HepG2 (cell line): ENCODE results near the gene ZBTB1. TPM values are rescaled to one million over a fixed set of nuclear protein-coding genes. Genes with fewer than 3 reads are reported as not detected.

ENCODE experiments used
- CENPT ChIP-seq: sonication (generic); formaldehyde crosslinking; IDR thresholded peaks from 2 replicates; pipeline ENCODE4 v1.8.0; 2022; ENCODE audit warnings: low read depth, mild to moderate bottlenecking, moderate library complexity, missing genetic modification reagents
- HOXA3 ChIP-seq: sonication (generic); formaldehyde crosslinking; IDR thresholded peaks from 2 replicates; pipeline ENCODE4 v1.5.0; 2020; ENCODE audit warnings: missing genetic modification reagents
- RFXAP ChIP-seq: sonication (generic); formaldehyde crosslinking; IDR thresholded peaks from 2 replicates; pipeline ENCODE4 v1.4.0; 2020; ENCODE audit warnings: missing genetic modification reagents, borderline replicate concordance
- TP53 ChIP-seq: sonication (generic); formaldehyde crosslinking; conservative IDR thresholded peaks from 2 replicates; pipeline ENCODE4 v1.4.0; 2020; ENCODE audit warnings: missing genetic modification reagents
- ZNF549 ChIP-seq: sonication (generic); formaldehyde crosslinking; IDR thresholded peaks from 2 replicates; pipeline ENCODE4 v1.5.0; 2020; ENCODE audit warnings: missing genetic modification reagents
- ZNF782 ChIP-seq: sonication (generic); formaldehyde crosslinking; IDR thresholded peaks from 2 replicates; pipeline ENCODE4 v1.4.0; 2020; ENCODE audit warnings: missing genetic modification reagents, mild to moderate bottlenecking, borderline replicate concordance
- polyA plus RNA-seq, 8 experiments: library from polyadenylated mRNA; depleted of rRNA in 3 of 8; stranded (reverse) in 7 of 8; unstranded in 1 of 8; fragments of >200 nt; fragmentation: Illumina TruSeq in 4 of 8; extraction: Trizol in 4 of 8; gene quantifications; 2 replicates each; pipeline versions ENCODE4 v1.2.1 to v1.2.3, GENCODE V29; 2011 to 2016; ENCODE audit warnings: low read depth in 4 of 8, missing spikeins in 1 of 8, mixed read lengths in 1 of 8; ENCODE audit not compliant: insufficient read depth in 1 of 8
- total RNA-seq, 5 experiments: library from RNA; depleted of rRNA; stranded (reverse); fragments of >200 nt; fragmentation: Illumina TruSeq; extraction: Trizol; gene quantifications; 2 replicates each; pipeline ENCODE4 v1.2.3, GENCODE V29; 2016; ENCODE audit warnings: low read depth in 1 of 5
- TF ChIP-seq, protein P1 (sequence below): IDR thresholded peaks from 2 replicates; pipeline ENCODE4 v1.6.1; 2016; ENCODE audit warnings: low read depth, missing genetic modification reagents, missing compliant biosample characterization
- TF ChIP-seq, protein P2 (sequence below): sonication (generic); formaldehyde crosslinking; IDR thresholded peaks from 2 replicates; pipeline ENCODE4 v1.5.1; 2020; ENCODE audit warnings: mild to moderate bottlenecking, moderate library complexity, missing genetic modification reagents
- TF ChIP-seq, protein P3 (sequence below): sonication (generic); formaldehyde crosslinking; IDR thresholded peaks from 2 replicates; pipeline ENCODE4 v1.4.0; 2020; ENCODE audit warnings: missing genetic modification reagents, mild to moderate bottlenecking, borderline replicate concordance
- TF ChIP-seq, protein P4 (sequence below): sonication (generic); formaldehyde crosslinking; IDR thresholded peaks from 2 replicates; pipeline ENCODE4 v1.5.0; 2020; ENCODE audit warnings: missing genetic modification reagents
- TF ChIP-seq, protein P5 (sequence below): sonication (generic); formaldehyde crosslinking; IDR thresholded peaks from 2 replicates; pipeline ENCODE4 v1.9.0; 2021; ENCODE audit warnings: missing genetic modification reagents, borderline replicate concordance
- TF ChIP-seq, protein P6 (sequence below): sonication (generic); formaldehyde crosslinking; IDR thresholded peaks from 2 replicates; pipeline ENCODE4 v1.4.0; 2020; ENCODE audit warnings: mild to moderate bottlenecking, missing genetic modification reagents

ZBTB1 gene
- total and polyA plus RNA-seq, 2 of the 13 experiments (the other 11 are each of a cell fraction or from before 2014, with no cell fraction given): 18.8 to 22.6 TPM

DNA sequence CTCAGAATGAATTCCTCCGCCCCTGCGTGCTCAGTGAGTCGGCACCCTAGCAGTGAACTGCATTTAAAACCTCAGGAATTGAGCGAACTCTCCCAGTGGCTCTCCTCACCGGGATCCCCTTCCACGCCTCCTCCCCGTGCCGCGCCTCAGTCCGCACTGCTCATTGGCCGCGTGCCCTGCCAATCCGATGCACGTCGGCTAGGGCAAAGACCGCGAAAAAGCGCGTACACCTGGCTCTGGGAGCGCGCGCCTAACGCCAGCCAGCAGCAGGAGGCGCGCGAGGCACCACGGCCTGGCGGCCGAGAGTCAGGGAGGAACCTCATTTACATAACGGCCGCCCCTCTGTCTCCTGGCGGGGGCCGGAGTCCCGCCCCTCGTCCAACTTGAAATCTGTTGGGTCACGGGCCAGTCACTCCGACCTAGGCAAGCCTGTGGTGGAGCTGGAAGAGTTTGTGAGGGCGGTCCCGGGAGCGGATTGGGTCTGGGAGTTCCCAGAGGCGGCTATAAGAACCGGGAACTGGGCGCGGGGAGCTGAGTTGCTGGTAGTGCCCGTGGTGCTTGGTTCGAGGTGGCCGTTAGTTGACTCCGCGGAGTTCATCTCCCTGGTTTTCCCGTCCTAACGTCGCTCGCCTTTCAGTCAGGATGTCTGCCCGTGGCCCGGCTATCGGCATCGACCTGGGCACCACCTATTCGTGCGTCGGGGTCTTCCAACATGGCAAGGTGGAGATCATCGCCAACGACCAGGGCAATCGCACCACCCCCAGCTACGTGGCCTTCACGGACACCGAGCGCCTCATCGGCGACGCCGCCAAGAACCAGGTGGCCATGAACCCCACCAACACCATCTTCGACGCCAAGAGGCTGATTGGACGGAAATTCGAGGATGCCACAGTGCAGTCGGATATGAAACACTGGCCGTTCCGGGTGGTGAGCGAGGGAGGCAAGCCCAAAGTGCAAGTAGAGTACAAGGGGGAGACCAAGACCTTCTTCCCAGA lies 35.9 kb downstream of the ZBTB1 start, which contains the start of gene HSPA2 (continued):
- TF ChIP-seq, protein P1, sequence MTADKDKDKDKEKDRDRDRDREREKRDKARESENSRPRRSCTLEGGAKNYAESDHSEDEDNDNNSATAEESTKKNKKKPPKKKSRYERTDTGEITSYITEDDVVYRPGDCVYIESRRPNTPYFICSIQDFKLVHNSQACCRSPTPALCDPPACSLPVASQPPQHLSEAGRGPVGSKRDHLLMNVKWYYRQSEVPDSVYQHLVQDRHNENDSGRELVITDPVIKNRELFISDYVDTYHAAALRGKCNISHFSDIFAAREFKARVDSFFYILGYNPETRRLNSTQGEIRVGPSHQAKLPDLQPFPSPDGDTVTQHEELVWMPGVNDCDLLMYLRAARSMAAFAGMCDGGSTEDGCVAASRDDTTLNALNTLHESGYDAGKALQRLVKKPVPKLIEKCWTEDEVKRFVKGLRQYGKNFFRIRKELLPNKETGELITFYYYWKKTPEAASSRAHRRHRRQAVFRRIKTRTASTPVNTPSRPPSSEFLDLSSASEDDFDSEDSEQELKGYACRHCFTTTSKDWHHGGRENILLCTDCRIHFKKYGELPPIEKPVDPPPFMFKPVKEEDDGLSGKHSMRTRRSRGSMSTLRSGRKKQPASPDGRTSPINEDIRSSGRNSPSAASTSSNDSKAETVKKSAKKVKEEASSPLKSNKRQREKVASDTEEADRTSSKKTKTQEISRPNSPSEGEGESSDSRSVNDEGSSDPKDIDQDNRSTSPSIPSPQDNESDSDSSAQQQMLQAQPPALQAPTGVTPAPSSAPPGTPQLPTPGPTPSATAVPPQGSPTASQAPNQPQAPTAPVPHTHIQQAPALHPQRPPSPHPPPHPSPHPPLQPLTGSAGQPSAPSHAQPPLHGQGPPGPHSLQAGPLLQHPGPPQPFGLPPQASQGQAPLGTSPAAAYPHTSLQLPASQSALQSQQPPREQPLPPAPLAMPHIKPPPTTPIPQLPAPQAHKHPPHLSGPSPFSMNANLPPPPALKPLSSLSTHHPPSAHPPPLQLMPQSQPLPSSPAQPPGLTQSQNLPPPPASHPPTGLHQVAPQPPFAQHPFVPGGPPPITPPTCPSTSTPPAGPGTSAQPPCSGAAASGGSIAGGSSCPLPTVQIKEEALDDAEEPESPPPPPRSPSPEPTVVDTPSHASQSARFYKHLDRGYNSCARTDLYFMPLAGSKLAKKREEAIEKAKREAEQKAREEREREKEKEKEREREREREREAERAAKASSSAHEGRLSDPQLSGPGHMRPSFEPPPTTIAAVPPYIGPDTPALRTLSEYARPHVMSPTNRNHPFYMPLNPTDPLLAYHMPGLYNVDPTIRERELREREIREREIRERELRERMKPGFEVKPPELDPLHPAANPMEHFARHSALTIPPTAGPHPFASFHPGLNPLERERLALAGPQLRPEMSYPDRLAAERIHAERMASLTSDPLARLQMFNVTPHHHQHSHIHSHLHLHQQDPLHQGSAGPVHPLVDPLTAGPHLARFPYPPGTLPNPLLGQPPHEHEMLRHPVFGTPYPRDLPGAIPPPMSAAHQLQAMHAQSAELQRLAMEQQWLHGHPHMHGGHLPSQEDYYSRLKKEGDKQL (CRISPR knock-in tag): no peak
- no peak for TF ChIP-seq TP53 (CRISPR knock-in tag)
- TF ChIP-seq, protein P2, sequence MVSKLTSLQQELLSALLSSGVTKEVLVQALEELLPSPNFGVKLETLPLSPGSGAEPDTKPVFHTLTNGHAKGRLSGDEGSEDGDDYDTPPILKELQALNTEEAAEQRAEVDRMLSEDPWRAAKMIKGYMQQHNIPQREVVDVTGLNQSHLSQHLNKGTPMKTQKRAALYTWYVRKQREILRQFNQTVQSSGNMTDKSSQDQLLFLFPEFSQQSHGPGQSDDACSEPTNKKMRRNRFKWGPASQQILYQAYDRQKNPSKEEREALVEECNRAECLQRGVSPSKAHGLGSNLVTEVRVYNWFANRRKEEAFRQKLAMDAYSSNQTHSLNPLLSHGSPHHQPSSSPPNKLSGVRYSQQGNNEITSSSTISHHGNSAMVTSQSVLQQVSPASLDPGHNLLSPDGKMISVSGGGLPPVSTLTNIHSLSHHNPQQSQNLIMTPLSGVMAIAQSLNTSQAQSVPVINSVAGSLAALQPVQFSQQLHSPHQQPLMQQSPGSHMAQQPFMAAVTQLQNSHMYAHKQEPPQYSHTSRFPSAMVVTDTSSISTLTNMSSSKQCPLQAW: peak; percentile 50
- TF ChIP-seq, protein P3, sequence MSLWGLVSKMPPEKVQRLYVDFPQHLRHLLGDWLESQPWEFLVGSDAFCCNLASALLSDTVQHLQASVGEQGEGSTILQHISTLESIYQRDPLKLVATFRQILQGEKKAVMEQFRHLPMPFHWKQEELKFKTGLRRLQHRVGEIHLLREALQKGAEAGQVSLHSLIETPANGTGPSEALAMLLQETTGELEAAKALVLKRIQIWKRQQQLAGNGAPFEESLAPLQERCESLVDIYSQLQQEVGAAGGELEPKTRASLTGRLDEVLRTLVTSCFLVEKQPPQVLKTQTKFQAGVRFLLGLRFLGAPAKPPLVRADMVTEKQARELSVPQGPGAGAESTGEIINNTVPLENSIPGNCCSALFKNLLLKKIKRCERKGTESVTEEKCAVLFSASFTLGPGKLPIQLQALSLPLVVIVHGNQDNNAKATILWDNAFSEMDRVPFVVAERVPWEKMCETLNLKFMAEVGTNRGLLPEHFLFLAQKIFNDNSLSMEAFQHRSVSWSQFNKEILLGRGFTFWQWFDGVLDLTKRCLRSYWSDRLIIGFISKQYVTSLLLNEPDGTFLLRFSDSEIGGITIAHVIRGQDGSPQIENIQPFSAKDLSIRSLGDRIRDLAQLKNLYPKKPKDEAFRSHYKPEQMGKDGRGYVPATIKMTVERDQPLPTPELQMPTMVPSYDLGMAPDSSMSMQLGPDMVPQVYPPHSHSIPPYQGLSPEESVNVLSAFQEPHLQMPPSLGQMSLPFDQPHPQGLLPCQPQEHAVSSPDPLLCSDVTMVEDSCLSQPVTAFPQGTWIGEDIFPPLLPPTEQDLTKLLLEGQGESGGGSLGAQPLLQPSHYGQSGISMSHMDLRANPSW (CRISPR knock-in tag): no peak
- TF ChIP-seq ZNF549 (CRISPR knock-in tag): no peak
- TF ChIP-seq, protein P4, sequence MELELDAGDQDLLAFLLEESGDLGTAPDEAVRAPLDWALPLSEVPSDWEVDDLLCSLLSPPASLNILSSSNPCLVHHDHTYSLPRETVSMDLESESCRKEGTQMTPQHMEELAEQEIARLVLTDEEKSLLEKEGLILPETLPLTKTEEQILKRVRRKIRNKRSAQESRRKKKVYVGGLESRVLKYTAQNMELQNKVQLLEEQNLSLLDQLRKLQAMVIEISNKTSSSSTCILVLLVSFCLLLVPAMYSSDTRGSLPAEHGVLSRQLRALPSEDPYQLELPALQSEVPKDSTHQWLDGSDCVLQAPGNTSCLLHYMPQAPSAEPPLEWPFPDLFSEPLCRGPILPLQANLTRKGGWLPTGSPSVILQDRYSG (CRISPR knock-in tag): no peak
- TF ChIP-seq RFXAP: no peak; the same call in 1 of the 2 replicates
- TF ChIP-seq, protein P5, sequence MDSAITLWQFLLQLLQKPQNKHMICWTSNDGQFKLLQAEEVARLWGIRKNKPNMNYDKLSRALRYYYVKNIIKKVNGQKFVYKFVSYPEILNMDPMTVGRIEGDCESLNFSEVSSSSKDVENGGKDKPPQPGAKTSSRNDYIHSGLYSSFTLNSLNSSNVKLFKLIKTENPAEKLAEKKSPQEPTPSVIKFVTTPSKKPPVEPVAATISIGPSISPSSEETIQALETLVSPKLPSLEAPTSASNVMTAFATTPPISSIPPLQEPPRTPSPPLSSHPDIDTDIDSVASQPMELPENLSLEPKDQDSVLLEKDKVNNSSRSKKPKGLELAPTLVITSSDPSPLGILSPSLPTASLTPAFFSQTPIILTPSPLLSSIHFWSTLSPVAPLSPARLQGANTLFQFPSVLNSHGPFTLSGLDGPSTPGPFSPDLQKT (CRISPR knock-in tag): no peak
- TF ChIP-seq, protein P6, sequence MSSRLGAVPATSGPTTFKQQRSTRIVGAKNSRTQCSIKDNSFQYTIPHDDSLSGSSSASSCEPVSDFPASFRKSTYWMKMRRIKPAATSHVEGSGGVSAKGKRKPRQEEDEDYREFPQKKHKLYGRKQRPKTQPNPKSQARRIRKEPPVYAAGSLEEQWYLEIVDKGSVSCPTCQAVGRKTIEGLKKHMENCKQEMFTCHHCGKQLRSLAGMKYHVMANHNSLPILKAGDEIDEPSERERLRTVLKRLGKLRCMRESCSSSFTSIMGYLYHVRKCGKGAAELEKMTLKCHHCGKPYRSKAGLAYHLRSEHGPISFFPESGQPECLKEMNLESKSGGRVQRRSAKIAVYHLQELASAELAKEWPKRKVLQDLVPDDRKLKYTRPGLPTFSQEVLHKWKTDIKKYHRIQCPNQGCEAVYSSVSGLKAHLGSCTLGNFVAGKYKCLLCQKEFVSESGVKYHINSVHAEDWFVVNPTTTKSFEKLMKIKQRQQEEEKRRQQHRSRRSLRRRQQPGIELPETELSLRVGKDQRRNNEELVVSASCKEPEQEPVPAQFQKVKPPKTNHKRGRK (CRISPR knock-in tag): no peak
- TF ChIP-seq HOXA3 (CRISPR knock-in tag): peak; percentile 91
- TF ChIP-seq CENPT: no peak
- no peak for TF ChIP-seq ZNF782
